HG03439 (cell line): Measurements from ENCODE around the gene CDC42BPB.

Source experiments
- ATAC-seq: cut with Tn5 transposase; IDR thresholded peaks from one replicate; pipeline ENCODE4 v1.9.1; 2021; ENCODE audit warnings: mild to moderate bottlenecking, moderate library complexity; ENCODE audit not compliant: unreplicated experiment

CDC42BPB gene

DNA sequence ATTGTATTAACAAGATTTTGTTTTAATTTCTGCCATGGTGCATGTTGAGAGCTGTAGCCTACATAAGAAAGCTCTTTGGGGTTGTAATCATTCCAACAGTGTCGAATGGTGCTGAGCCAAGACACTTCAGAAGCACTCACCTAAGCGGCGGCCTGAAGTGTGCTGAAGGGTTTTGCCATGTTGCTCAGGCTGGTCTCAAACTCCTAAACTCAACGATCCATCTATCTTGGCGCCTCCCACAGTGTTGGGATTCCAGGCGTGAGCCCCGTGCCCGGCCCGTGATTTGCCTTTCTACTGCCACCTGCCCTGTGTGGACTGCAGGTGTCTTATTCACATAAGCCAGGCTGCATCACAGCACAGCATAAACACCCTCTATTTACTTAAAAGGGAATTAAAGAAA is 86.0 kb downstream of the CDC42BPB start:
- ATAC-seq, result no peak

DNA sequence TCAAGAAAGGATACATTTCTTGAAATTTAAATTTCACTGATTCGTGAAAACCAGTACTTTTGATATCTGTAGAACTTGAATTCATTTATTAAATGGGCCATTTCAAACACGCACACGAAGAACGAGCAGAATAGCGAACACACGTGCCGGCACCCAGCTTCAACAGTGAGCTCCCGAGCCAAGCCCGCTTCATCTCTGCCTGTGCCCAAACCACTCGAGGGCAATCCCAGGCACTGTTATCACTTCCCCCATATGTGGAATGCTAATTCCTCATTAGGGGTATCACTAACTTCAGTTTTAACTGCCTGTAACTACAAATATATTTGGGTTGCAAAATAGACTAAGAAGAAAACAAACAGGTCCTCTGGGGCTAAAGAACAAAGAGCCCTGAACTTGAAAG is 86.9 kb downstream of the CDC42BPB start:
- no peak for ATAC-seq

DNA sequence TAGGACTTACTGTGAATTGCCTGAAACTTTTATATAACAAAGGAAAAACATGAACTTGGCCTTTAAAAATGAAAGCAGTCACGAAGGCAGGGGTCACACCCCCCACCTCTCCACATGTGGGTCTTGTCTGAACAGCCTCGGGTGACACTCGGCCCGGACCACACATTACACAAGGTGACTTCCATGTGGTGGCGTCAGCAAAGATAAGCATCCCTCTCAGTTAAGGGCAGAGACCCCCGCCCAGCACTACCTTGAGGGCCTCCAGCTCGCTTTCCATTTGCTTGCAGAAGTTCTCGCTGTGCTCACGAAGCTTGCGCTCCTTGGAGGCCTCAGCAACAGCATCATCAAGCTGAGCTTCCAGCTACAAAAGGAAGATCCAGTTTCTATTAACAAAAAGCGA is 87.4 kb downstream of the CDC42BPB start:
- ATAC-seq, result no peak

DNA sequence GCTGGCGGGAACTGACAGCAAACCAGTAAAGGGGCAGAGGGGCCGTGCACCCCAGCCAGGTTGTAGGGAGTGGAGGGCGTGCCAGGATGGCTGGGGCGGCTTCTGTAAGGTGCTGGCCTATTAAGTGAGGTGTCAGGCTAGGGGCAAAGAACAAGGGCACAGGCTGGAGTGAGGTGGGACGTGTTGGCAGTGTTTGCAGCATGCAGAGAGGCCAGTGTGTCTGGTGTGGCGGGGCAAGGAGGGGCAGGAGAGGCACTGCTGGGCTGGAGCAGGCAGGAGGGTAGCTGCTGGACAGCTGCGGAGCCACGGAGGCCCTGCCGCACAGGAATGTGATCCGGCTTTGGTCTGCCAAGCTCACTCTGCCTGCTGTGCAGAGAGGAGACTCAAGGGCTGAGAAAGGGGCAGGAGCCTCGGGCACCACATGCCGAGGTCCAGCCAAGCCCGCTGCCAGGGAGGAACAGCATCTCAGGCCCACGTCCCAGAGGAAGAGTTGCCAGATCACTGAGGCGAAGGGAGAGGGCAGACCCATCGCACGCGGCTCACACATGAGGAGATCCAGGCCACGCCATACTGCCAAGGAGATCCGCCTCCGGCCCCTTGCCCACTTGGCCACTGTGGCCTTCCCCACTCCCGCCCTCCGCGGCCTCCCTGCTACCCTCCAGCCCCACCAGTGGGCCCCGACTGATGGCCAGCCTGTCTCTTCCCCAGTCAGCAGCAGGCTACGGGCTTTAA is 88.1 kb downstream of the CDC42BPB start:
- ATAC-seq, result no peak

DNA sequence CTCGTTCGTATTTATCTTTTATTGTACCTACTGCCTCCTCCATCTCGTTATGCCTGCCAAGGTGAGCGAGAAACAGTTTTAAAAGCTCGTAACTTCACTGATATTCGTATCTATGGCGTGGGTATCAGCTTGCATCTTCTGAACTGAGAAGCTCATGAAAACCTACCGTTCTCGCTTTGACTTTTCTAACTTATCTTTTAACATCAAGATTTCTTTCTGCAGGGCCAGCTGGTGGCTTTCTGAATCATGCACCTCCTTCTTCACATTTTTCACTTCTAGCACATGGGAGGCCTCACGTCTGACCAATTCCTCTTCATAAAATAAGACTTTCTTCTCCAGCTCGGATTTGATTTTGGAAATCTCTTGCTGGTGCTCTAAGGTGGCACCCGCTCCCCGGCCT is 89.0 kb downstream of the CDC42BPB start:
- no peak for ATAC-seq

DNA sequence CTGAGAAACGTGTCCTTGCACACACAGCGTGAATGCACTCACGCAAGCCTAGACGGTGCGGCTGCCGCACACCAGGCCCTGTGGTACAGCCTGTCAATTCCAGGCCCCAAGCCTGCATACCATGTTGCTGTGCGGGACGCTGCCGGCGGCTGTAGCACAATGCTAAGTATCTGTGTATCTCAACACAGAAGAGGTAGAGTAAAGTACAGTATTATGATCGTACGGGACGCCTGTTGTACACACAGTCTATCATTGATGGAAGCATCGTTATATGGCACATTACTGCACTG is 89.9 kb downstream of the CDC42BPB start:
- ATAC-seq, result no peak

DNA sequence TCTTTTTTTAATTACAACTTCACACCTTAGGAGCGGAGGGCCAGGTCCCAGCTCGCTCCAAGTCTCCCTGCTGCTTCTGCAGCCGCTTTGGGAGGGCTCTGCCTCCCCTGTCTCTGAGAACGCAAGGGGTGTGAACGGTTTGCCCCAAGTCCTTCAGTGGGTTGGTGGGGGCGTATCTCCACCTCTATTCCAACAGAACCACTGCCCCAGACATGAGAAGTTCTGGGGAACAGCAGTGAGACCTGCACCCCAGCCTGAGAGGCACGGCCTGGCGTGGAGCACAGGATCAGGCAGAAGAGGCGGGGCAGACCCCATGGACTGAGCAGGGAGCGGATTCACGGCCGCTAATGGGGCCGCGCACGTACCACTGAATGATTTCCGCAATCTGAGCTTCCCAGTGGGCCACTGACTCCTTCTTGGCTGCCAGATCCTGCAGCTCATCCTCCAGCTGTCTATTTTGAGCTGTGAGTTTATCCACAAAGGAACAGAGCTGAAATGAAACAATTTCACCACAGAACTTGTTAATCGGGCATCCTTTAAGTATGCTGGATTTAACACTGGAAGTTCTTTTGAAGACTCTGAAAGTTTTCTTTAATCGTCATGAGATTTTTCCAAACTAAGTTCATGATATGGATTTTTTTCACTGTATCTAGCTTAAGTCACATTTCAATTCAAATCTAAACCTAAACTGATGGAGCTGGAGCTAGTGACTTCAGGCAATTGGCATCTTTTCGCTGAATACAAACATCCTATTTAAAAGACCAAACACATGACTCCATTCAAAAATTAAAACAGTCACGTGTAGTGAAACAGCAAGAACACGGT is 90.5 kb downstream of the CDC42BPB start:
- ATAC-seq, result no peak

DNA sequence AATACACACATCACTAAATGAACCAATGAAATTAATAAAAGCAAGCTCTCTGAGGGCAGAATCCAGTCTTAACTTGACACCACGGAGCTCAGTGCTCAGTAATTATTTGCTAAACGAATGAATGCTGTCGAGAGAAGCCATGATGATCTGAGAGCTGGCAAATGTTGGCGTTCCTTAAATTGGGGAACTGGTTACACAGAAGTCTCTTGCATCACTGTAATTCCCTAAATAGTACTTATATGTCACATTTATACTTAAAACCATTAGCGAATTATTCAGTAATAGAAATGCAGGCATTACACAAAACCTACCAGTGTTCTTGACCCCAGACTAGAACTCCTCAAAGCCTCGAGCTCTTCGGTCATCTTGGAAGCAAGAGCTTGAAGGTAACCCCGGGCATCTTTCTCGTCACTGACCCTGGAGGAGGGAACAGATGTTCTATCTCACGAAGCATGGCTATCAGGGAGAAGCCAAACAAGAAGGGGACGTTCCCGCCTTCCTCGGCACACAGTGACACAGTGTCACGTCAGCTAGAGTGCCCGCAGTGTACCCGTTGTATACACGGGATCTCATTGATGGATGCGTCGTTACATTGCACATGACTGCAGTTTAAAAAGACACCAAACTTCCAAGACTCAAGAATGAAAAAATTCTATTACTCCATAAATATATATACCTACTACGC is 91.2 kb downstream of the CDC42BPB start:
- ATAC-seq, result no peak

DNA sequence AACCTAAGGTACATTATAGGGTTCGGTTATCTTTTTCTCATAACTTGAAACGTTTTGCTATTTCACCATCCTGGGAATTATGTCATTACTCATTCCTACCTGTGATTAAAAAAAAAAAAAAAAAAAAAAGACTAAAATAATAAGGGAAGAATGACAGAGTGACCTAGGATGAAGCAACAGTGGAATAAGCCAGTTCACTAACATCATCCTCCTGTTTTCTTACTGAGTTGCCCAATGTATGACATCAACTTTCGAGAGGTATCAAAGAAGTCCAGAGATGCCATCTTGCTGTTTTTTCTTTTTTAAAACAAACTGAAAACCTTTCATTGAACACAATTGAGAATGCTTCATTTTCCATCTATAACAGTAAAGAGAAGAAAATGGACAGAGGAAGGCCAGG is 92.1 kb downstream of the CDC42BPB start:
- ATAC-seq, result no peak

DNA sequence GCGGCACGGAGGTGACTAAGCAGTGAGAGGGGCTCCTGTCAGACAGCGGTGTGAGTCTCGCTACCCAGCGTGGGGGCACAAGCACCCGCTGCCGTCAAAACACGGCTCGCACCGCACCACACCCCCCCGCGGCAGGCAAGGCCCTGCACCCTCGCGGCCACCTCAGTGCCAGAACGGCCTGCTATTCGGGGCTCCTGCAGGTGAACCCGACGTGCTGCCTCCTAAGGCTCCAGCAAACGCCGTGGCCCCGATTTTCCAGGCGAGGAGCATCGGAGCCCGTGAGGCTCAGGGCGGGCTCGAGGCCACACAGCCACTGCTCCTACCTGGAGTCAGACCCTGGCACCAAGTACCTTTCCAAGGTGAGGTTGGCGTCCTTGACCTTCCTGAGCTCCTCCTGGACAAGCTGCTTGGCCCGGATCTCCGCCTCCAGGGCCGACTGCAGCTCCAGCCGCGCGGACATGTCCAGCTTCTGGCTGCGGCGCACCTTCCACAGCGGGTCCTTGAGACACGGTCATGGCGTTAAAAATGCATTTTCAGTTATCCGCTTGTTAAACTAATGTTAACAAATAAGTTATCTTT is 93.1 kb downstream of the CDC42BPB start:
- no peak for ATAC-seq

DNA sequence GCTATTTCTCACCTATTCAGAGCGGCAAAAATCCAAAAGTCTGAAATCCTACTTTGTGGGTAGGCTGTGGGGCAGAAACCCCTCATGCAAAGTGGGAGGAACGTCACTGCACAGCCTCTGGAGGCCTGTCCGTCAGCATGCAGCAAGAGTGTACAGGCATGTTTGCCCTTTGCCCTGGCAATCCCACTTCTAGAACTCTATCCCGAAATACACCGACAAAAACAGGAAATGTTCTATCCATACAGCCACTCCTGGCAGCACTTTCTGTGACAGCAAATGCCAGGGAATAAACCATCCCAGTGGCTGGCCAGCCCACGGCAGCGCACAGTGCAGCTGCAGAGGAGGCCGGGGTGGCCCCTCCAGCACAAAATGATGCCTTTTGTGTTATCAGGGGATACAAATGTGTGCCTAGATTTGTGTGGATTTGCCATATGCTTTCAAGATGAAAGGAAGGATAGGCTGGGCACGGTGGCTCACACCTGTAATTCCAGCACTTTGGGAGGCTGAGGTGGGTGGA is 95.2 kb downstream of the CDC42BPB start:
- ATAC-seq, result no peak

DNA sequence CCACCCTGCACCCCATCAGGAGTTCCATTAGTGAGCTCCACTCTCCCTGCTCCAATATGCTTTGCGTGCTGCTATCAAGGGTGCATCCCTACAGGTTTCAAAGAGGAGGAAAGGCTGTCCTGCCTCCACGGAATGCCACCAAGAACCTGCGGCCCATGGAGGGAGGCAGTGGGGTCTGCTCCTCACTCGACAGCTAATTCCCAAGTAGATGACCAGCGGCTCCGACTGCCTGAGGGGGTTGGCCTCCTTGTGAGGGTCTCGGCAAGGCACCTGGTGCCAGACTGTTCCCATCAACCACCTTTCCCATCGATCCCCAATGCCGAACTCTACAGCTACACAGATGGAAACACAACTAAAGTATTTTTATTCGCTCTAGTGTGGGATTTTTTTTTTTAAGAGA is 98.9 kb downstream of the CDC42BPB start:
- ATAC-seq, result no peak

DNA sequence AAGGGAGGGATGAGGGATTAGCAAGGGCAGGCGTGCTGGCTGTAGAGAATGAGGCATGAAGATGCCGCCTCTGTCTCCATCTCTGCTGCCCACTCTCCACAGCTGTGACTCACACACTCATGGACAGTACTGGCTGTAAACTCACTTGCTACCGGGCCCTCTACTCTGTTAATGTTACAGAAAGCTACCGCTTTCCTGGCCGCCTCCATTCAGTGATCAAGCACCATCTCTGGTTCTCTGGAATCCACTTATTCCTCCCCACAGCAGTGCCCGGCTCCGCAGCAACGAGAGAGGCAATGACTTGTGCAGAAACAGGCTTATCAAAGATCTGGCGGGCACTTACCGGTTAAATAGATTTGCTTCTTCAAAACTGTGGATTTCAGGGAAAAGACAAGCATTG is 100.1 kb downstream of the CDC42BPB start:
- no peak for ATAC-seq

DNA sequence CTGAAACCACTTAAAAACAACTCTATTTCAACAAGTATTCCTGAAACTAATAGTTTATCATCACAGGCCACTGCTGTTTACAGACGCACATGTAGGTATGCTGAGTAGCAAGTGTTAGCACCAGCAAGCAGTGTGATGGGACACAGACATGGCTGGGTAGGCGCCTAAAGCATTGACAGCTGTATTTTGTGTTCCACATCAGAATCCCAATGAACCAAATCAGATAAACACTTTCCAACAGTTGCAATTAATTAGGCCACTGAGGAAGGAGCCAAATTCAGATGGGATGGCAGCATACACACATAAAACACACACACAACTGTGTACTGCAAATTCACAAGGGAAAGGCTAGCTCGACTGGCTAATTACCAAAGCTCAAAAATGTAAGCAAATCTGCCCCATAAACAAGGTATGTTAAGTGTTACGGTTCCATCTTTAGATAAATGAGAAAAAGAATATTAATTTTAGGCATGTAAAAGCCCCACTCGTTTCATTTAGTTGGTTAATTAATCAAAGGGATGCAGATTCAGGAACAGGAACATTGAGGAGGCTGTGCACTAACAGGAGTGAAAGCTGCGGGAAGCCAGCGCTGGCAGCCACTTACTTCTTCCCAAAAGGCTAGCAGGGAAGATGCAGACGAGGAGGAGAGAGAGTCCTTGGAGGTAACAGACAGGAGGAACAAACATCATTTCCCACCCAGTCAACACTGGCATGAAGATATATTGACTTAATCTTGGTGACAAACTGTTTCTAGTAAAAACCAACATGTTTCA is 101.5 kb downstream of the CDC42BPB start:
- ATAC-seq, result no peak

DNA sequence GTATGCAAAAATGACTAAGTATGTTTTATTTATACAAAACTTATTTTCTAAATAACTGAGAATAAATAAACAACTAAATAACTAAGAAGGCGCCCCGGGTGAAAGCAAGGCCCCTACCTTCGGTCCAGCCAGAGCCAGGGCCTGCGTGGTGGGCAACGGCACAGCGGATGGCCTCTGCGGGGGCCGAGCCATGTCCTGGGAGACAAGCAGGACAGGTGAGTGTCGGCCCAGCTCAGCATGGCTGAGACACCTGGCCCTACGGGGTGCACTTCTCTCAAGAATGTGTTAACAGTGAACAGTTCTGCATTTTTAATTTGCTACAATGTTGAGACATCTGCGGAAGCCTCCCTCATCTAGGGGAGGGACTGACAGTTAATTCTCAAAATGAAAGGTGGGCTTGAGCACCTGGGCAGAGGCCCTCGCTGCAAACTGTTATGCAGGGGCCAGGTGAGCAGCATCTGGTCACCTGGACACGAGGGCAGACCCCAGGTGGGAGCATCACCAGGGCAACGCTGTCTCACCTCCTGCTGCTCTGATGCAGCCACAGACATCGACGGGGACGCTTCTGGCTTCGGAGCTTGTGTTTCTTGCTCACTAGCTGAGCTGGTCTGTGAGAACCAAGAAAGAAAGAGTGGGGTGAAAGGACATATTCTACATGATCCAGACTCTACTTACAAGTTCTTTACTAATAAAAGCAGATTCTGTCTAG is 103.1 kb downstream of the CDC42BPB start:
- no peak for ATAC-seq

DNA sequence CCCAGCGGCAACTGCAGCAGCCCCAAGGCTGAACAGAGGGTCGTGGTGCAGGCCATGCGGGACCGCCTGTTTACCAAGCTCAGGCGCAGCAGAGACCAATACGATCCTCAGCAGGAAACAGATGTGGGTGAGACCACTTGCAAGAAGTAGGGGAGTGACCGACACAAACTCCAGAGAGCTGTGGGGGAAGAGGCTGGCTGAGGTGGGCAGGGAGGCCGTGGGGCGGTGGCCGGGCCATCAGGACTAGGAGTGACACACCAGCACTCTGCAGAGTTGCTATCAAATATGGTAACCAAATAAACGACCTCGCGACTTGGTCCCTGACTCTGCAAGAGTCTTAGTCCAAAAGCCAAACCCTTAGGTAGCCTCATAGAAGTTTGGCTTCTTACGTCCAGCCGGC is 104.2 kb downstream of the CDC42BPB start:
- no peak for ATAC-seq

DNA sequence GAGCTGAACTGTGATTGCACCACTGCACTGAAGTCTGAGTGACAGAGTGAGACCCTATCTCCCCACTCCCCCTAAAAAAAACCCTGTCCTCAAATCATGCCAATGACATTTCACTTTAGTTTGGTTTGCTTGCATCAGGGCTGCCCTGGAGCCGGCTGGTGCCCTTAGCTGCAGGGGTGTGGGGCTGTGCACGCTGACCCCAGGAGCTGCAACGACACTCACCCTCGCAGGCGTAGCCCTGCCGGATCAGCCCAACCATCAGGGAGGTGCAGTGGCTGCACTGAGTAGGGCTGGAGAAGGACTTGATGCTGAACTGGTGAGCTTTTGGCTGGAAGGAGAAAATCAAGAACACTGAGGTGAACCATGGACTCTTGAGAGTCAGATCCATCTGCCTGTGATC is 105.1 kb downstream of the CDC42BPB start:
- ATAC-seq, result no peak

DNA sequence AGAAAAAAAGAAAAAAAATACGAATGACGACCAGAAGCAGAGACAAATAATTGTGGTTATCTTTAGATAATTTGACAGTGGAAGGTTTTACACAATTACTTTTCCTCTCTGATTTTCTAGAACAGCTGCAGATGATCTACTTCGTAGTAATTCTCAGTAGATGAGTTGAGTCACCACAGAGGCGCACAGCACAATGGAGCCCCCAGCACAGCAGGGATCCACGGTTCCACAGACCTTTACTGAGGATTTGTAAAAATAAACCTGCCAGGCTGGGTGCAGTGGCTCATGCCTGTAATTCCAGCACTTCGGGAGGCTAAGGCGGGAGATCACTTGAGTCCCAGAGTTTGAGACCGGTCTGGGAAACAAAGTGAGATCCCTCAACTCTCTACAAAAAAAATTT is 105.5 kb downstream of the CDC42BPB start:
- ATAC-seq, result no peak

DNA sequence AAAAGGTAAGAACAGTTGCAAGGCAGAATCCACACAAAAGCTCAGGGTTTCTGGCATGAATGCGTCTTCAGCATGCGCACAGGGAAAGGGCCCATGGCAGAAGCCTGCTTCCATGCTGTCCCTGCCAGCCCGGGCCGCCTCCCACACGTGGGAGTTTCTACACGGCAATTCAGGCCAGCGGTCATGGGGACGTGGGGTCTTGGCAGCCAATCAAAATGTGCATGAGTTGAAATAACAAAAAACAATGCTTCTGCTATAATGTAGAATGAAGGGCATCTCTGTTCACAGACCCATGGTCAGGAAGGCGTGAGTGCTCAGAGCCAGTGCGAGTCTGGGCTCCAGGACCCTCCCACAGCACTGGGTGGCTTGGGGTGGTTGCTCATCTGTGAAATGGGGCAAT is 106.3 kb downstream of the CDC42BPB start:
- no peak for ATAC-seq

DNA sequence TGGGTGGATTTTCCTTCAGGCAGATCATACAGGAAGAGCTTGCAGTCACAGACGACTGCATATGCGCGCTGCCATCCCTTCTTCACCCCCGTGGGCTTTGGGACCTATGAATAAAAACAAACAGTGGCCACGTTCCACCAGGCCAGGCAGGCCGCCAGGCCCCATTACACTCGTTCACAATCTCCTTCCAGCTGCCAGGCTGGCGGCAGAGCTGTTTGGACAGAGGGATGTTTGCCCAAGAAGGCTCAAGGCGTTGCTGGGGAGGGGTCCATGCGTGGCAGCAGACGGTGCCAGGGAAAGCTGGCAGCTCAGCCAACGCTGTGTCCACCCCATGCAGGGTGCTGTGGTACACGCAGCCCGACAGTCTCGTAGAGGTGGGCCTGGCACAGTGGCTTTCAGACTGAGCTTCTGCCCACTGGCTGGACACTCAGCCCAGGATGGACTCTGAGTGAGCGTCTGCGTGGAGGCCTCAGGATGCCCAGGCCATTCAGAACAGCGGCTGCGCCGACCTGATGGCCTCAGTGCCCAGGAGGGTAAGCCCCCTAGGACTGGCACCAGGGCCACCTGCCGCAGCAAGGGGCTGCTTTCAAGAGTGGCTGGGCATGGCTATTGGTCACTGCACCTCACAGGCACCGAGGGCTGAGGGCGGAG is 107.4 kb downstream of the CDC42BPB start:
- ATAC-seq, result no peak
